Neutrophil (primary cell): Measurements from ENCODE around the gene LRFN2.

Experiments used
- H3K27ac ChIP-seq: fragments of 200-600 bp; sonication (generic); 2 replicates; pipeline ENCODE4 v1.5.1; 2016; ENCODE audit warnings: mild to moderate bottlenecking, moderate library complexity
- H3K27me3 ChIP-seq: fragments of 200-600 bp; sonication (generic); 2 replicates; pipeline ENCODE4 v1.6.0; 2016; ENCODE audit warnings: mild to moderate bottlenecking
- H3K36me3 ChIP-seq: fragments of 200-600 bp; sonication (generic); 2 replicates; pipeline ENCODE4 v1.5.1; 2017
- H3K4me1 ChIP-seq, 2 experiments: fragments of 200-600 bp in 1 of 2; sonication (generic) in 1 of 2; 1 replicate in 1 of 2; 2 replicates in 1 of 2; pipeline versions ENCODE4 v1.5.1 to v1.6.1; 2013 to 2016; ENCODE audit warnings: low read depth in 1 of 2, low read length in 1 of 2, mild to moderate bottlenecking in 1 of 2, moderate library complexity in 1 of 2; ENCODE audit not compliant: control insufficient read depth in 1 of 2, insufficient read depth in 1 of 2
- H3K4me3 ChIP-seq, 2 experiments: fragments of 200-600 bp in 1 of 2; sonication (generic) in 1 of 2; 1 replicate in 1 of 2; 2 replicates in 1 of 2; pipeline ENCODE4 v1.5.1; 2013 to 2016; ENCODE audit warnings: low read depth in 1 of 2, low read length in 1 of 2, mild to moderate bottlenecking in 1 of 2, moderate library complexity in 1 of 2
- H3K9me3 ChIP-seq: fragments of 200-600 bp; sonication (generic); 2 replicates; pipeline ENCODE4 v1.5.1; 2016
- CTCF ChIP-seq: fragments of 200-600 bp; sonication (generic); IDR thresholded peaks from 2 replicates; pipeline ENCODE4 v1.5.1; 2016; ENCODE audit warnings: antibody characterized with exemption

Gene LRFN2

GRCh38 chr6:40344566-40345167 is 242.5 kb downstream of the LRFN2 start:
- H3K9me3 ChIP-seq: no peaks in the 10 kb centered on the region
- H3K27ac ChIP-seq: no peak overlapping the region
- H3K27me3 ChIP-seq: no peaks in the 10 kb centered on the region
- no peak overlapping the region for H3K4me3 ChIP-seq
- H3K4me1 ChIP-seq: no peaks in the 10 kb centered on the region
- no peaks in the 10 kb centered on the region for H3K36me3 ChIP-seq
- no peak for TF ChIP-seq CTCF

GRCh38 chr6:40343877-40344565 is 243.1 kb downstream of the LRFN2 start:
- no peak for TF ChIP-seq CTCF
- Histone ChIP-seq H3K36me3 (no peaks in the 10 kb centered on the region), H3K27ac (no peak overlapping the region), H3K27me3 (peaks cover 2% of the 10 kb centered on the region), H3K4me1 (no peaks in the 10 kb centered on the region), H3K9me3 (no peaks in the 10 kb centered on the region), H3K4me3 (no peak overlapping the region)

- Histone ChIP-seq H3K4me1 (no peaks in the 10 kb centered on the region), H3K9me3 (no peaks in the 10 kb centered on the region), H3K27me3 (peaks cover 6% of the 10 kb centered on the region), H3K4me3 (no peak overlapping the region), H3K27ac (no peak overlapping the region), H3K36me3 (no peaks in the 10 kb centered on the region)
- no peak for TF ChIP-seq CTCF
These were observed 243.8 kb downstream of the LRFN2 start for GRCh38 chr6:40343318-40343876.

GRCh38 chr6:40342723-40343122 is 244.4 kb downstream of the LRFN2 start:
- Histone ChIP-seq H3K4me3 (no peak overlapping the region), H3K27ac (no peak overlapping the region), H3K4me1 (no peaks in the 10 kb centered on the region), H3K36me3 (no peaks in the 10 kb centered on the region), H3K27me3 (peaks cover 6% of the 10 kb centered on the region), H3K9me3 (no peaks in the 10 kb centered on the region)
- TF ChIP-seq CTCF: no peak

GRCh38 chr6:40341726-40342125 is 245.4 kb downstream of the LRFN2 start:
- no peak for TF ChIP-seq CTCF
- Histone ChIP-seq H3K27me3 (peaks cover 6% of the 10 kb centered on the region), H3K4me3 (no peak overlapping the region), H3K9me3 (no peaks in the 10 kb centered on the region), H3K4me1 (no peaks in the 10 kb centered on the region), H3K27ac (no peak overlapping the region), H3K36me3 (no peaks in the 10 kb centered on the region)
